Spleen (tissue), 3 donors: ENCODE results near the gene TSSK2.

ENCODE experiments used
- POLR2A ChIP-seq, 3 donors: fragments of 450-650 bp; IDR thresholded peaks; one replicate each; pipeline ENCODE4 v1.5.1; 2017; ENCODE audit warnings: antibody characterized with exemption in 3 of 3, mild to moderate bottlenecking in 1 of 3
- POLR2AphosphoS5 ChIP-seq, 3 donors: sonication (generic); formaldehyde crosslinking; IDR thresholded peaks; one replicate each; pipeline ENCODE4 v1.5.1; 2017; ENCODE audit warnings: antibody characterized with exemption in 3 of 3

DNA sequence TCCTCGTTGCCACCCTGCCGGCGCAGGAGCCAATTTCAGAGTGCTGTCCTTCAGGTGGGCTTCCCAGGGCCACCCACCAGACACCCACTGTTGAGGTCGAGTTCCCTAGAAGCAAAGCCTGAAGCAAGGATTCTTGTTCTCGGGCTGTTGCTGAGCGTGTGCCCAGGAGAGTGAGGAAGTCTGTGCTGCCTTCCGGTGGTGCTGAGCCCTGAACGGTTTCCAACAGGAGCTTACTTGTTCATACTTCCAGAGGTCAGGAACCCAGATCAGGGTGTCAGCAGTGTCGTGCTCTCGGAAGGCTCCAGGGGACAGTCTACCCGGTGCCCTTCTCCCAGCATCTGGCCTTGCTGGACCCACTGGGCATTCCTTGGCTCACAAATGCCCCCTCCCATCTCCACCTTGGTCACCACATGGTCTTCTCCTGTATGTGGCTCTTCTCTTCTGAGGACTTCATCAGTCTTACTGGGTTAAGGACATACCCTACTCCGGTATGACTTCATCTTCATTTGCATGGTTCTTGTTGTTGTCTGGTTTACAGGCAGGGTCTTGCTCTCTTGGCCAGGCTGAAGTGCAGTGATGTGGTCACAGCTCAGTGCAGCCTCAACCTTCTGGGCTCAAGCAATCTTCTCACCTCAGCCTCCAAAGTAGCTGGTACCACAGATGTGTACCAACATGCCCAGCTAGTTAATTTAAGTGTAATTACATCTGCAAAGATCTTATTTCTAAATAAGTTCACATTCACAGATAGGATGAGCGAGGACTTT, 36.2 kb downstream of the TSSK2 start:
- no peak for TF ChIP-seq POLR2A (IDR thresholded peaks at IDR 0.05)
- TF ChIP-seq POLR2AphosphoS5 (IDR thresholded peaks at IDR 0.05): no peak
